Measurements from ENCODE around the gene STK4. TPM values are rescaled to one million over a fixed set of nuclear protein-coding genes. Genes with fewer than 3 reads are reported as not detected.

The STK4 gene
- total RNA-seq, 2 experiments from 2014 or later: 265 to 277 TPM

GRCh38 chr20:45039475-45039820 is 73.1 kb downstream of the STK4 start:
- peaks cover 62% of the 10 kb centered on the region for H3K36me3 ChIP-seq (ENCODE audit: insufficient read depth, low read length)
- CTCF ChIA-PET: interaction anchor here (1.7 kb wide), 1 partner anchor 56 kb away, joined by 8 read pairs; no protein-coding TSS in a partner anchor
- Mint-ChIP-seq H3K36me3 (ENCODE audit: low read depth) (peaks cover 84% of the 10 kb centered on the region), H3K27ac (peak overlapping the region; percentile 74), H3K9me3 (no peaks in the 10 kb centered on the region), H3K27me3 (no peaks in the 10 kb centered on the region), H3K4me3 (no peak overlapping the region), H3K4me1 (ENCODE audit: low read depth) (peaks cover 94% of the 10 kb centered on the region)
- ATAC-seq (ENCODE audit: poor library complexity) (no peak), DNase-seq (peak in 2 of 14 experiments; percentile 23 to 27)
- no peaks in the 10 kb centered on the region for H3K27me3 ChIP-seq (ENCODE audit: control insufficient read depth in 1 of 2, insufficient read depth in 2 of 2, low read length in 2 of 2)
- POLR2A ChIA-PET: no interaction called here
- H3K27ac ChIP-seq (ENCODE audit: low read depth in 1 of 2, low read length in 2 of 2): peak overlapping the region in 1 of 2 donors; percentile 5
- no peaks in the 10 kb centered on the region for H3K9me3 ChIP-seq (ENCODE audit: control insufficient read depth in 1 of 2, insufficient read depth in 1 of 2, low read length in 2 of 2)
- H3K4me1 ChIP-seq (ENCODE audit: insufficient read depth, low read length): peaks cover 12% of the 10 kb centered on the region
- H3K4me3 ChIP-seq (ENCODE audit: low read length): no peak overlapping the region
- intact Hi-C loops (cut with DNase I, micrococcal nuclease): no loop called here
- TF ChIP-seq CTCF (IDR thresholded peaks at IDR 0.05): no peak

GRCh38 chr20:45041464-45042337 is 75.4 kb downstream of the STK4 start:
- no peak for ATAC-seq (ENCODE audit: poor library complexity)
- POLR2A ChIA-PET: interaction anchor here (1.0 to 1.8 kb wide), 2 partner anchors 64 to 153 kb away, joined by 3 to 5 read pairs; no protein-coding TSS in a partner anchor
- intact Hi-C loops (cut with DNase I, micrococcal nuclease): loop anchor here in 1 of 2 experiments (2.0 kb wide), 1 partner anchor 249 kb away; no protein-coding TSS in a partner anchor

GRCh38 chr20:45042978-45043377 is 76.7 kb downstream of the STK4 start:
- intact Hi-C loops (cut with DNase I, micrococcal nuclease): loop anchor here in 1 of 2 experiments (2.0 kb wide), 1 partner anchor 248 kb away; no protein-coding TSS in a partner anchor

More at GRCh38 chr20:45041464-45042337, 75.4 kb downstream of the STK4 start:
- H3K4me3 Mint-ChIP-seq: no peak overlapping the region
- no peaks in the 10 kb centered on the region for H3K27me3 Mint-ChIP-seq
- no peak overlapping the region for H3K27ac ChIP-seq (ENCODE audit: low read depth in 1 of 2, low read length in 2 of 2)
- H3K36me3 Mint-ChIP-seq (ENCODE audit: low read depth): peaks cover 84% of the 10 kb centered on the region
- H3K9me3 Mint-ChIP-seq: no peaks in the 10 kb centered on the region
- H3K4me1 ChIP-seq (ENCODE audit: insufficient read depth, low read length): peaks cover 4% of the 10 kb centered on the region
- no peak overlapping the region for H3K4me3 ChIP-seq (ENCODE audit: low read length)
- H3K9me3 ChIP-seq (ENCODE audit: control insufficient read depth in 1 of 2, insufficient read depth in 1 of 2, low read length in 2 of 2): no peaks in the 10 kb centered on the region
- H3K27ac Mint-ChIP-seq: peak overlapping the region; percentile 86
- no peak for TF ChIP-seq CTCF (IDR thresholded peaks at IDR 0.05)
- H3K4me1 Mint-ChIP-seq (ENCODE audit: low read depth): peaks cover 79% of the 10 kb centered on the region
- CTCF ChIA-PET: interaction anchor here (1.5 to 3.1 kb wide), 3 partner anchors 12 to 54 kb away, joined by 7 to 33 read pairs (median 22); no protein-coding TSS in a partner anchor
- DNase-seq: peak in 3 of 14 experiments; percentile 28 to 29 (median 28)
- no peaks in the 10 kb centered on the region for H3K27me3 ChIP-seq (ENCODE audit: control insufficient read depth in 1 of 2, insufficient read depth in 2 of 2, low read length in 2 of 2)
- peaks cover 52% of the 10 kb centered on the region for H3K36me3 ChIP-seq (ENCODE audit: insufficient read depth, low read length)

More at GRCh38 chr20:45042978-45043377, 76.7 kb downstream of the STK4 start:
- TF ChIP-seq CTCF (IDR thresholded peaks at IDR 0.05): no peak
- CTCF ChIA-PET: interaction anchor here (0.9 to 3.1 kb wide), 7 partner anchors 11 to 77 kb away, joined by 3 to 37 read pairs (median 9); partner anchors contain the start of gene STK4
- no peak for ATAC-seq (ENCODE audit: poor library complexity)
- H3K27ac Mint-ChIP-seq: peak overlapping the region; percentile 63
- Histone ChIP-seq H3K4me1 (ENCODE audit: insufficient read depth, low read length) (peaks cover 4% of the 10 kb centered on the region), H3K4me3 (ENCODE audit: low read length) (no peak overlapping the region), H3K27me3 (ENCODE audit: control insufficient read depth in 1 of 2, insufficient read depth in 2 of 2, low read length in 2 of 2) (no peaks in the 10 kb centered on the region), H3K36me3 (ENCODE audit: insufficient read depth, low read length) (peaks cover 52% of the 10 kb centered on the region), H3K9me3 (ENCODE audit: control insufficient read depth in 1 of 2, insufficient read depth in 1 of 2, low read length in 2 of 2) (no peaks in the 10 kb centered on the region), H3K27ac (ENCODE audit: low read depth in 1 of 2, low read length in 2 of 2) (peak overlapping the region in 1 of 2 donors; percentile 21)
- no peak overlapping the region for H3K4me3 Mint-ChIP-seq
- peaks cover 79% of the 10 kb centered on the region for H3K4me1 Mint-ChIP-seq (ENCODE audit: low read depth)
- no peaks in the 10 kb centered on the region for H3K9me3 Mint-ChIP-seq
- peaks cover 89% of the 10 kb centered on the region for H3K36me3 Mint-ChIP-seq (ENCODE audit: low read depth)
- no peaks in the 10 kb centered on the region for H3K27me3 Mint-ChIP-seq
- no peak for DNase-seq
- POLR2A ChIA-PET: interaction anchor here (1.8 kb wide), 1 partner anchor 154 kb away, joined by 5 read pairs; no protein-coding TSS in a partner anchor

All from CD4-positive, alpha-beta T cell (primary cell).